GM04503 (cell line): ENCODE data around the gene RGS9.
"Not testable (repeated sequence)": the region's sequence is repeated elsewhere in the genome, so short reads cannot be mapped to it uniquely, and the experiment has no call there.

Source experiments
- DNase-seq: peaks from one replicate; pipeline ENCODE4 v3.0.0-alpha.2; 2012; ENCODE audit warnings: low read depth

RGS9 gene

GRCh38 chr17:65156835-65157565 lies 19.8 kb downstream of the RGS9 start:
- DNase-seq = no peak

- no peak for DNase-seq
These were observed 20.9 kb downstream of the RGS9 start for GRCh38 chr17:65158041-65158440.

- no peak for DNase-seq
These were observed 21.5 kb downstream of the RGS9 start for GRCh38 chr17:65158622-65159021.

GRCh38 chr17:65160516-65160915 lies 23.3 kb downstream of the RGS9 start:
- no peak for DNase-seq

- no peak for DNase-seq
These were observed 26.9 kb downstream of the RGS9 start for GRCh38 chr17:65163990-65164495.

GRCh38 chr17:65166787-65167186 lies 29.6 kb downstream of the RGS9 start:
- no peak for DNase-seq

- no peak for DNase-seq
These were observed 30.4 kb downstream of the RGS9 start for GRCh38 chr17:65167566-65167965.

GRCh38 chr17:65169691-65170090 lies 32.5 kb downstream of the RGS9 start:
- DNase-seq = no peak

- DNase-seq = no peak
These were observed 33.7 kb downstream of the RGS9 start for GRCh38 chr17:65170839-65171238.

GRCh38 chr17:65171752-65172151 lies 34.6 kb downstream of the RGS9 start:
- no peak for DNase-seq

- DNase-seq = no peak
These were observed 35.4 kb downstream of the RGS9 start for GRCh38 chr17:65172496-65173136.

- DNase-seq = no peak
These were observed 36.2 kb downstream of the RGS9 start for GRCh38 chr17:65173284-65173793.

- no peak for DNase-seq
These were observed 37.0 kb downstream of the RGS9 start for GRCh38 chr17:65173976-65174683.

- no peak for DNase-seq
These were observed 37.8 kb downstream of the RGS9 start for GRCh38 chr17:65174974-65175373.

- no peak for DNase-seq
These were observed 38.8 kb downstream of the RGS9 start for GRCh38 chr17:65175952-65176351.

GRCh38 chr17:65176646-65177409 lies 39.7 kb downstream of the RGS9 start:
- no peak for DNase-seq

GRCh38 chr17:65177901-65178300 lies 40.7 kb downstream of the RGS9 start:
- DNase-seq = no peak

- not testable (repeated sequence) for DNase-seq
These were observed 43.1 kb downstream of the RGS9 start for GRCh38 chr17:65180276-65180675.

- not testable (repeated sequence) for DNase-seq
These were observed 43.6 kb downstream of the RGS9 start for GRCh38 chr17:65180752-65181236.

GRCh38 chr17:65181237-65182061 lies 44.3 kb downstream of the RGS9 start:
- DNase-seq = no peak

GRCh38 chr17:65182233-65182632 lies 45.1 kb downstream of the RGS9 start:
- DNase-seq = no peak
